GM21526 (cell line): ENCODE results near the gene MATN1.

Experiments
- ATAC-seq: cut with Tn5 transposase; IDR thresholded peaks from one replicate; pipeline ENCODE4 v1.9.1; 2021; ENCODE audit warnings: moderate library complexity; ENCODE audit not compliant: unreplicated experiment, low FRiP score

MATN1 gene

DNA sequence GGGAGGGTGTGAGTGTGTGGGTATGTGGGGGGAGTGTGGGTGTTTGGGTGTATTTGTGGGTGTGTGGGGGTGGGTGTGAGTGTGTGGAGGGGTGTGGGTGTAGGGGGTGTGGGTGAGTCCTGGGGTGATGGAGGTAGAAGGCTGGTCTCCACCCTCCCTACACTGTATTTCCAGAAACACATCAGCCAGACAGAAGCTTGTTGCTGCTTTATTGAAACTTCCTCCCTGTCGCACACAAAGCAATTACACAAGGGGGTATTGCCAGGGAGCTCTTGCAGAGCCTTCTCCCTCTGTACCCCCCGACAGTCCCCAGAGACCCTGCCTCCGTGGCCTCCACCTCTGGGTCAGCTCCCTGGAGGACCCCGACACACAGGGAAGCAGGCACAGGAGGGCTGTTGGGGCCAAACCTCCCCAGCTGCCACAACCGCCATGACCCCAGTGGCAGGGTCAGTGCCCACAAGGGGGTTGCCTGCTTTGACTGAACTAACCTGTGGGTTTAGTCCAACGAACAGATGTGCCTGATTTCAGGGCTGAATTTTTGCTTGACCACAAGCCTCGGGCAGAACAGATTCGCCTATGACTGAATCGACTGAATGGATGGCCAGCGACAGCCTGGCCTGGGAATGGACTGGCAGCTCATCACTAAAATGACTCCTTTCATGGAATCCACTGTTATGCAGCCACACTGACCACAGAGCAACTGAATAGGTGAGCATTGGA, 9.1 kb upstream of the MATN1 start:
- ATAC-seq: no peak

DNA sequence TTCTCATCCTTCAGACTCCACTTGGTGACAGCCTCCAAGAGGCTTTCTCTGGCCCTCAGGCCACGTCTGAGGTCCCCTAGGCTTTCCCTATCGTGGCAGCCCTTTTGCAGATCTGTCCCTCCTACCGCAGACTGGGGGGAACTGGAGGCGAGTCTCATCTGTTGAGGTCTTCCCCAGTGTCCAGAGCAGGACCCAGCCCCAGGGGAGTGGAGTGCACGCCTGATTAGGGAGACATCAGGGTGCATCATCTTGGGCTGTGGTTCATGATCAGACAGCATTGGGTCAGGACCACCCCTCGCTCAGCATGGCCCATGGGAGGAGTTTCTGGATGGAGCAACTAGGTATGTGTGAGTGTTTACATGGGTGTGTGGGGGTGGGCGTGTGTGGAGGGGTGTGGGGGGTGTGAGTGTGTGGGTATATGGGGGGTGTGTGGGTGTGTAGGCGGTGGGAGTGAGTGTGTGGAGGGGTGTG, 8.5 kb upstream of the MATN1 start:
- no peak for ATAC-seq

DNA sequence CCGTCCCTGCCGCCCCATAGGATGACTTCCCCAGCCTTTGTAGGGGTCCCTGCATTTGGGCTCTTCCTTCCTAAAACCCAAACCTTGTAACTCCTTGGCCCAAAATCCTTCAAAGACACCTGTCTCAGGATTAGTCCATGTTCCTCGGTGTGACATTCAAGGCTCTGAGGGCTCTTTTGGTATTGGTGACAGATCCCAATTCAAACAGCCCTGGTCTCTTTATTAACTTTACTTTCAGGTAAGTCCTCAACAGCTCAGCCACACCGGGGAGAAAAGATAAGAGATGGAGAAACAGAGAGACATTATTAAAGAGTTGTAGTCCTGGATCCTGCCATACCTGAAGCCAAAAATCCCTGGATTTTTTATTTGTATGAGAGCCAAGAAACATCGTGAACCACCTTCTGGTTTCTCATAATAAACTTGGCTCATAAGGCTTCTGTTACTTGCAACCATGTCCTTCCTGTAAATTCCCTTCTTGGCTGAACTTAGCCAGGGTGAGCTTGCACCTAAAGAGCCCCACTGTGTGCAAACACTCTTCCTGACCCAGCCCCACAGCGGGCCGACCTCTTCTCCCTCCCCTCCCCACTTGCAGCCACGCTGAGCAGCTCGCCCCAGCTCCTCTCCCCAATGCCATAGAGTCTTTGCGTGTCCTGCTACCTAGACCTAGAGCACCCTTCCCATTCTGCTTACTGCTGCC, 7.9 kb upstream of the MATN1 start:
- ATAC-seq: no peak

DNA sequence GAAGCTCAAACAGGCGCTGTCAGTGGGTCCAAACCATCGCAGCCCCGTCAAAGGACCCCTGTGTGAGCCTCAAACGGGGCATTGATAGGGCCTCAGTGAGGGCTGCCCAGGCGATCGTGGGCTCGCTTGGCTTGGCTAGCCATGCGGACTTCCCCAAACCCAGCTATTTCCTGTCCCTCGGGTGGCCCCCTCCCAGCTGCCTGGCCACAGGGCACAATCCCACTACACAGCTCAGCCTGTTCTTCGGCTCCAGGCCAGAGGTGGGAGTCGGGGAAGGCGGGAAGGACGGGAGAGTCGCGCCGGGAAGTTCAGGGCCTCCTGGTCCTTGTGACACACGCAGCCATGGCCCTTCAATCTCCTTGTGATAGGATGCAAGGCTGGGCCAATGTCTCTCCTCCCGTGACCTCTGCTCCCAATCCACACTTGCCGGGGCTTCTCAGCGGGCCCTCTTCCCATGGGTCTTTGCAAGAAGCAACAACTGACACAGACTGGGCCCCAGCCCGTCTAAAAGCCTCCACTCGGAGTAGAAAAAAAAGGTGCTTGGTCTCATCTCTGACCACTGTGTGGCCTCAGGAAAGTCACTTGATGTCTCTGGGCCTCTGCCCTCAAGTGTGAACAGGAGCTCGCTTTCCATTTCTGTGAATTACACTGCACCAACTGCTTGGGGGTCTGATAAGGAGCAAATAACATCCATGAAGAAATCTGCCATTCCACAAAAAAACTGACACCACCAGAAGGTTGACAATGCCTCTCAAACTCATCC, 7.1 kb upstream of the MATN1 start:
- ATAC-seq: no peak

DNA sequence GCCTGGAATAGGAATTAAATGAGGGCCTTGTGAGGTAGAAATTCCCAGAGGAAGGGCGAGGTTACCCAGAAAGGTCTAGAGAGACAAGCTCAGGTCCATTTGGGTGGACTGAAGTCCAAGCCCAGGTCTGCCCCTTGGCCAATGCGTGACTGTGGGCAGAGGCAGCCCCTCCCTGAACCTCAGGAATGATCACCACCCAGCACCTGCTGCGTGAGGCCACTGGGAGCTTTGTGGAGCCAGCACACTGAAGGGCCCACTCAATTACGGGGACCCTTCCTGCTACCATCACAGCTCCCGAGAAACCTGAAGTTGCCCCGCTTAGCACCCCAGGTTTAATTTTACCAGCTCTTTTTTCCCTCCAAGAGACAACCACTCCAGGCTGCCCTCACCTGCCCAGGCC, 6.5 kb upstream of the MATN1 start:
- no peak for ATAC-seq

DNA sequence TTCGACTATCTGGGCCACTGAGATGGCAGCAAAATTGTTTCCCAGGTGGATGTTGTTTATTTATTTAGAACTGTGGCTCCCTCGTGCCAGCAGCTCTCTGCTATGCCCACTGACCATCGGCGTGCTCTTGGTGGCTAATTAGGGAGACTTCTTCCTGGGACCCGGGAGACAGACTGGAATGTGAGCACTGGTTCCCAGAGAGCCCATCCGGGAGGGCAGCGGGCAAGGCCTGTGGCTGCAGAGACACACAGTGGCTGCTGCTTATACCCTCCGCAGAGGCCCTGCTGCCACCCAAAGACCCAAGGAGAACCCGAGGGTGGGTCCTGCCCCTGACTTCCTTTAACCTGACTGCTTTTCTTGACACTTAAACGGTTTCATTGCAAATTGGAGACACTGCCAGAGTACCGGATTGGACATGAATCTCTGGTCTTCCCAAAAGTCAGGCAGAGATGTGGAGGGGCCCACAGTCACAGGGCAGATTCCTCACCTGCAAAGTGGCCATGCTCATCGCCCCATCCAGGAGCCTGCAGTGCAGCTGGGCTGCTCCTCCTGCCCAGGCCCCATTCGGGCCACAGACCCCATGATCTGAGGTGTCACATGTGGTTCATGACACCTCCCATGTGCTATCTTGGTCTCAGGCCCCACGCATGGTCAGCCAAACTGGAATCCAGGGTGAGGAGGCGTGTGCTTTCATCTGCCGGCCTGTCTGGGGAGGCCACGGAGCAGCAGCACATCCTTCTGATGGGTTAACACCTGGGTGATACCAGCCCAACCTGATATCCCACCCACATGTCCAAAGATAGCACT, 5.7 kb upstream of the MATN1 start:
- ATAC-seq: no peak

DNA sequence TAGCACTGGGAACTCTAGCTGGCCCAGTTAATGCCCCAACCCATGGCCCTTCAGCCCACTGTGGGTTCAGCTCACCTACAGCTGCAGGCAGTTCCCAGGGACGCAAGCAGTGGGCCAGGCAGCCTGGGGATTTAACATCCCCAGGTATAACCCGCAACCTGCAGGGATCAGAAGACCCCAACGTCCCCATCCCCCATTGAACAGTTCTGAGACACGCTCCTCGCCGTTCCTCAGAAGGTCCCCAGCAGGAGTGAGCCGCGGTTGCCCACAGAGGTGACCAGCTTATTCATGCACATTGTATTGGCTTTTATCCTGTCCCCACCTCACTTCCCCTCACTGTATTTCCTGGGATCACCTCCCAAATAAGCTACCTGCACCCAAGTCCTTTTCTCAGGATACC, 5.0 kb upstream of the MATN1 start:
- ATAC-seq: no peak

DNA sequence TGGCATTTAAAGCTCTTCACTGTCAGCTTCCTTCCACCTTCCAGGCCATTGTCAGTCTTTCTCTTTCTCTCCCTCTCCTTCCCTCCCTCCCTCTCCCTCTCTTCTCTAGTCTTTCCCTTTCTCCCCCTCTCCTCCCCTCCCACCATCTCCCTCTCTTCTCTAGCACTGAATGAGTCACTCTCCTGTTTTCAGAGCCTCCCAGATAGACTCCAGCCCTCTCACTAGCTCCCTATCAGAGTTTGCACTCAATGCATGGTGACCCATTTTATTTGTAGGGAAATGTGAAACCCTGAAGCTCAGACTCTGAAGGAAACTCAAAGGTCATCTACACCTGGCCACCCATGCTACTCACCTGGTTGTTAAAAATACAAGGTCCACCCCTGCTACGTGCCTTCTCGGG, 4.4 kb upstream of the MATN1 start:
- no peak for ATAC-seq

DNA sequence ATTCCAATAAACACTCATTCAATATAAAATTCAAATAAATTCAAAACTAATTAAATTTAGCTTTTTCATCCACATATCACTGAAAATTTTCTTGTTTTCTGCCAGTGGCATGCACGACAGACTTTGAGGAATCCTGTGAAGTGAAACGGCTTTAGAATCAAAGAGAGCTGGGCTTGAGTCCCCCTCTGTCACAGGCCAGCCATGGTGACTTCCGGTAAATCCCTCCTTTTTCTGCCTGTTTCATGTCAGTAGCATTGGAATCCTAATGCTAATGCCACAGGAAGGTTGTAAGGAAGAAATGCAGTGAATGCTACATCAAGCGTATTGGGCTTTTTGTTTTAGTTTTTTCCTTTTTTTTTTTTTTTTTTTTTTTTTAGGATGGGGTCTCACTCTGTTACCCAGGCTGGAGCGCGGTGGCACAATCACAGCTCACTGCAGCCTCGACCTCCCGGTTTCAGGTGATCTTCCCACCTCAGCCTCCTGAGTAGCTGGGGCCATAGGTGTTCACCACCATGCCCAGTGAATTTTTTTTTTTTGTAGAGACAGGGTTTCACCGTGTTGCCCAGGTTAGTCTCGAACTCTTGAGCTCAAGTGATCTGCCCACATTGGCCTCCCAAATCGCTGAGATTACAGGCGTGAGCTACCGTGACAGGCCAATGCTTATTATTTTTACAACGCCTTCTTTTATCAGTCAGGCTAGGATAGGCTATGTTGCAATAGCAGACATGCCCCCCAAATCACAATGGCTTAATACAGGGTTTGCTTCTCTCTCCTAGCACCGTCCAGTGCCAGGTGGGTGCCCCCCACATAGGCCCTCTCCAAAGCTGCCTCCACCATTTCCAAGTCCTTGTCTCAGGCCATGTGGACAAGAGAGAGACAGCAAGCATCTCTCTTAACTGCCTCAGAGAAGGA, 3.6 kb upstream of the MATN1 start:
- no peak for ATAC-seq

DNA sequence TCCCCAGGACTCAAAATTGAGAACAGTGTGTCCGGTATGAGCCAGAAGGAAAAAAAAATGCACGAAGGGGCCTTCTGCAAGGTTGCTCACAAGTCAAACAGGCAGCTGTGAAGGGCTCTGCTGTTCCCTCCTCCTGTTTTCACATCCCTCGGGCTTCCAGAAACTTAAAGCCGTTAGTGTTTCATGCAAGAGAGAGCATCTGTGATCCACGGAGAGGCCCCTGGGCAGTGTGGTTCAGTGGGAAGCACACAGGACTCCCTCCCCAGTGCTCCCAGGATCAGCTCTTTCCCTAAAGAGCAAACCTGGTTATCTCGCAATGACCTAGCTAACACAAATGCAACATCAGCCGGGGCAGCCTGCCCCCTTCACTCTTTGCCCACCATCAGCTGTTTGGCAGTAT, 2.9 kb upstream of the MATN1 start:
- no peak for ATAC-seq

DNA sequence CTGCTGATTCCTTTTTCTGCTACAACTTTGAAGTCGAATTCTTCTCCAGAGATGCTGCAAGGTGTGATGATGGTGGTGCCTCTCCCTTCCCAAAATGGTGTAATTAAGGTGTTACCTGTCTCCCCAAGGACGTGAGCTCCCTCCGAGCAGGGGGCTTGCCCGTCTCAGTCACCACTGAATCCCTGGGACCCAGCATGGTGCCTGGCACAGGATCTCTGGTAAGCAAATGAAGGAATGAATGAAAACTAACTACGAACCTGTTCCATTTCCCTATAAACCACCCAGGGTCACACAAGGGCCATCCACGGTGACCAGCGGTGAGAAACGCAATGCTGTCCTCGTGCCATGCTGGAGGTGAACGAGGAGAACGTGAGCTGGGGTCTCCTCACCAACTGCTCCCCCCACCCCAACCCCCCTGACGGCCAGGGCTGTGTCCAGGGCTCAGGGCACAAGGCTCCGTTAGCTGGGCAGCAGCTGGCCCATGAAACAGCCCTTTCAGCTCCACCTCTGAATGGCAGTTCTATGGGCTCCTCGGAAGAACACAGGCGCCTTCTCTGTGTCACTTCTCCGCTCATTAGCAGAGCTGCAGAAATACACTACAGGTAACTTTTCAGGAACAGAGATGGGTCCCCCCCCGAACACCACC, 2.2 kb upstream of the MATN1 start:
- no peak for ATAC-seq

DNA sequence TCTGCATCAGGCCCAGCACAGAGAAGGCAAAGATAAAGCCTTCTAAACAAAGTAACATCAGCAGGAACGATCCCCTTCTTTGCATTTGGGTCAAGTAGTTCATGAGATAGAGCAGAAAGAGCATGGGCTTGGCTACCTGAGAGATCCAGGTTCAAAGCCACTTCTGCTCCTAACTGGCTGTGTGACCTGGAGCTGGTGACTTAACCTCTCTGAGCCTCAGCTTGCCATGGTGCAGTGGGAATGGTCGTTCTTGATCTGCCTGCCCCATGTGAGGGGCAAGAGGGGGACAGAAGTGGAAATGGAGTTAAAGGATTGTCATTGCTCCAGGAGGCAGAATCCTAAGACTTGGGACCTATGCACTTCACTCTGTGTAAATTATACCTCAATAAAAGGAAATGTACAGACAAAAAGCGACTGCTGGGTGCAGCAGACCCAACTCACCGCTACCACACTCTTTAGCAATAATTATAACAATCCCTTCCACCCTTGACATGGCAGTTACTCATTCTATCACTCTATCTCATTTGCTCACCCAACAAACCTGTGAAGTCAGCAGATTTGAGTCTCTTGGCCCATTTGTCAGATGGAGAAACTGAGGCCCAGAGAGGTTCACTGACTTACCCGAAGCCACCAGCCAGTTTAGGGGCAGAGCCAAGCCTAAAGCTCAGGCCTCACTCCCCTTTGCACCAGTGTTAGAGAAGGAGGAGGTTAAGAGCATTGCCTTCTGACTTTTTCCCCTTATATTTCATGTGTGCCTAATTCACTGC, 1.5 kb upstream of the MATN1 start:
- no peak for ATAC-seq

DNA sequence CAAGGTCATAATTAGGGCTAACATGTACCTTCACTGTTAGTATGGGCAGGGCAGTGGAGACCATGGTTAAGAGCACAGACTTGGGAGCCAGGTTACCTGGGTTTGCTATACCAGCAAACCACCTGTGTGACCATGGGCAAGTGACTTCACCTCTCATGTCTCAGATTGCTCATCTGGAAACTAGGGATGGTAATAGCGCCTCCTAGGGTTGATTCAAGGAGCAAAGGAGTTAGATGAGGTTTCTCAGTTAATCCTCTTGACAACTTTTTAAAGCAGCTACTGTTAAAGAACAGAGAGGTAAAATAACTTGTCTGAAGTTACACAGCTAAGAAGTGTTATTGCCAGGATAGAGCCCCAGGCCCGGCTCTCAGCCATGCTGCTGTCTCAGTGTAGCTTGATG, 790 bp upstream of the MATN1 start:
- ATAC-seq: no peak

DNA sequence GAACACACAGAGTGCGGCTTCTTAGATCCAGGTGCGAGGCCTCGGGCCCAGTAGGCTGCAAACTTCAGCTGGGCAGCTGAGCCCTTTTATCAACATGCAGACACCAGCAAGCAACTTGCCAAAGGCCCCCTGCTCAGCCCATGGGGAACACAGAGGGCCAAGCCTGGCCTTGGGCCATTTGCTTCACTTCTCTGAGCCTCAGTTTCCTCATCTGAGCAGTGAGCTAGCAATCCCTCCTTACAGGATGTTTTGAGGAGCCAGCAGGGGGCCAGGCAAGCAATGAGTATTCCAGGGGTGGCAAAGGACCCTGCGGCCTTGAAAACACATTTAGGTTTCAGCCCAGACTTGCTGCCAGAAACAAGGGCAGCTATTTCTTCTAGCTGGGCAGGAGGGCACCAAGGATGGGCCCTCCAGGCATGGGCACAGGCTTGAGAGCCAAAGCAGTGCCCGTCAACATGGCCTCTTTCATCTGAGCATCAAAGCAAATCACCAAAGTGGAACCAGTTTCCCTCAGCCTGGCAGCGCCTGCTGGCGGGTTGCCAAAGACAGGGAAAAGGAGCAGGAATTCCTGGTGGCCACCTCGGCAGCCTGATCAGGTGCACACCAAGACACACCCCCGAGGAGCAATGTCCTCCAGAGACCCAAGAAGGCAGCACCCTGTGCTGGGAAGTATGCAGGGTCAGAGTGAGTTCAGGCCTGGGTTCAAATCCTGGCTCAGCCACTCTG, 1.4 kb downstream of the MATN1 start:
- no peak for ATAC-seq

DNA sequence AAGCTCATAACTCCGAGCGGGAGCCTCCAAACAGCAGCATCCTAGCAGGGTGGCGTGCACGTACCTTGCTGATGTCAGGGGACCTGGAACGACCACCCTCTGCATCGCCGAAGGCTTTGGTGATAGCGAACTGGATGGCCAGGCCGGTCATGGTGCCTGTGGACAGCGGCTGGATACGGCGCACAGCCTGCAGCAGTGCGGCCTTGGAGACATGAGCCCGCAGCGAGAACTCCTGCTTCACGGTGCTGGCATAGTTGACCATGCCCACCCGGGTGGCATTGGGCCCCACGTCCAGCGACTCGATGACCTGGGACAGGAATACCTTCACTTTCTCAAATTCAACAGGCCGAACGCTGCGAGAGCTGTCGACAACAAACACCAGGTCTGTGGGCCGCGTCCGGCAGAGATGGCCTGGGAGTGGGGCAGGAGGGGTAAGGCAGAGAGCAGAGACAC, 2.0 kb downstream of the MATN1 start:
- no peak for ATAC-seq

DNA sequence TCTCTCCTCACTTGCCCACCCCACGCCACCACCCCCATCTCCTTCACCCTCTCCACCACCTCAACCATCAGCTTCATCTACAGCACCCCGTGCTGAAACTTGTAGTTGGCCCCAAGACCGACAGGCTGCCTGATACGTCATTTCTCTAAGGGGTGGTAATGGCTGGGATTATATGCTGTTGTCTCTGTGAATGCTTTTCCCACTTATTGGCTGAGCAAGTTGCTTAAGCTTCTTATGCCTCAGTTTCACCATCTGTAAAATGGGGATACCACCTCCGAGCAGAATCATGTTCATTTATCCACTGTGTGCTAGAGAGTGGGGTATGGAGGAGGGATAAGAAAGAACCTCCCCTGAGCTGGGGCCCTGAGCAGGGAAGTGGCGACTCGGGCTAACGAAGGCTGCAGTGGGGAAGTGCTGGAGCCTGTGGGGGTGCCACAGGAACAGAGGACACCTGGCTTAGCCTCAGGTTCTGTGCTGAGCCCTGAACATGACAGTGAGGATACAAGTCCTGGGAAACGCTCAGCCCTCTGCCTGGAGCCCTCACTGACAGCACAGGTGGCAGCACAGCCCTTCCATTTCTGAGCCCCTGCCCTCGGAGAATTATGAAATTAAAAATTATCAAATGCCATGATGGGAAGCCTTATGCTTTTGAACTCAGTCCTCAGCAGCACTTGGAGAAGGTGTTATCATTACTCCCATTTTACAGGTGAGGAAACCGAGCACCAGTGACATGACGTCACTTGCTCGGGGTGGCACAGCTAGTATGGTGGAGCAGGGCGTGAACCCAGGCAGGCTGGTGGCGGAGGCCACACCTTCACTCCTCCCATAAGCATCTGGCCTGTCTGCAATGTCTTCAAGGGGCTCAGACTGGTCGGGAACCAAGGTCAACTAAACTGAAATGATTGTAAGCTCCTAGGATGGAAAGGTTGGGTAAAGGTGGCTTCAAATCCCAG, 2.8 kb downstream of the MATN1 start:
- ATAC-seq: no peak
